Posterior cingulate gyrus (tissue), 11 donors: ENCODE measurements around the gene CYP2U1.
A peak's percentile ranks its signal among the peaks of the same experiment; 100 is the strongest.
"Not testable (repeated sequence)": the region's sequence is repeated elsewhere in the genome, so short reads cannot be mapped to it uniquely, and the experiment has no call there.

ENCODE experiments used
- DNase-seq, 10 donors: peaks; one replicate each; pipeline versions ENCODE4 v3.0.0 to v3.0.0-alpha.2; 2020 to 2021; ENCODE audit warnings: mixed read lengths in 3 of 10
- intact Hi-C: fragments of 100-400 bp; cut with DNase I; formaldehyde crosslinking; loops from one replicate; pipeline ENCODE4 v1.15.1; 2023

The CYP2U1 gene

DNA sequence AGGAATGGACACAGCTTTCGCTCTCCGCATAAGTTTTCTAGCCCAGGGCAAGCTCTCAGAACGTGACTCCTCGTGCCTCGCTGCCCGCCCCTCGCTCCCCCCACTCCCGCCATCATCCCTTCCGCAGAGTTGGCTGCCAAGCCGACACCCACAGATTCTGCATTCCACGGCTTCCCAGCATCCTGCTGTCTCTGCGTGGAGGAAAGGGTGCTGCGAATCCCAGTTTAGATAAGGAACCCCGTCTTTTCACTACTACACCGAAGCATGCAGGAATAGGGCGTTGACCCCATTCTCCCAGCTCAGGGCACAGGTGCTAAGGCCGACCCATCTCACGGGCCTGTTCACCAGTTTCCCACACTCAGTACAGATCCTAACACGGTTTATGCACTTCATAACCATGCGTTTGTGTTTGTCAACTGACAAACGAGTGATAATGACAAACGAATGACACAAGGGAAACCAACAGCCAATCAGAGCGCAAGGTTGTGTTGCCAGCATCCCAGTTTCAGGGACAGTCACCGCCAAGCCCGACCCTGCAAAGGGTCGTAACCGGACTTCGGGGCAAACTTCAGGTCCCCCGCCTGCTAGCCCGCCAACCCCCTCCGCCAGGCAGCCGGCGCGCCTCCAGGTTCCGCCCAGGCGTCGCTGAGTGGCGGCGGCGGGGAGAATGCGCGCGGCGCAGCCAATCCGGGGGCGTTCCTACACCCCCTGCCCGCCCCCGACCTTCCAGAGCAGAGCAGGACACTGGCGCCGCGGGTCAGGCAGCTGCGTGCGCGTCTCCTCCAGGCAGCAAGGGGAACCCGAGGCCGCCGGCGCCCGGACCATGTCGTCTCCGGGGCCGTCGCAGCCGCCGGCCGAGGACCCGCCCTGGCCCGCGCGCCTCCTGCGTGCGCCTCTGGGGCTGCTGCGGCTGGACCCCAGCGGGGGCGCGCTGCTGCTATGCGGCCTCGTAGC lies at the start of gene CYP2U1:
TSS of gene CYP2U1 (plus strand) at position 729 of the 954 bp plus-strand sequence. CDS start at position 824, 95 bp downstream.
- intact Hi-C loops: loop anchor here (1.0 kb wide), 1 partner anchor 58 kb away; the partner anchor contains the start of gene HADH
- peak; percentile 78 to 98 (median 86) for DNase-seq

- intact Hi-C loops: no loop called here
- no peak for DNase-seq
These were observed 45.5 kb upstream of the CYP2U1 start for GRCh38 chr4:107885865-107886264.

- intact Hi-C loops: no loop called here
- no peak for DNase-seq
These were observed 43.1 kb upstream of the CYP2U1 start for GRCh38 chr4:107888237-107888636.

GRCh38 chr4:107890779-107891178 lies 40.6 kb upstream of the CYP2U1 start:
- intact Hi-C loops: no loop called here
- DNase-seq: no peak

GRCh38 chr4:107891299-107891698 lies 40.0 kb upstream of the CYP2U1 start:
- intact Hi-C loops: no loop called here

GRCh38 chr4:107893171-107894137 lies 37.9 kb upstream of the CYP2U1 start:
- no peak for DNase-seq
- intact Hi-C loops: no loop called here

More at GRCh38 chr4:107891299-107891698, 40.0 kb upstream of the CYP2U1 start:
- DNase-seq: no peak

DNA sequence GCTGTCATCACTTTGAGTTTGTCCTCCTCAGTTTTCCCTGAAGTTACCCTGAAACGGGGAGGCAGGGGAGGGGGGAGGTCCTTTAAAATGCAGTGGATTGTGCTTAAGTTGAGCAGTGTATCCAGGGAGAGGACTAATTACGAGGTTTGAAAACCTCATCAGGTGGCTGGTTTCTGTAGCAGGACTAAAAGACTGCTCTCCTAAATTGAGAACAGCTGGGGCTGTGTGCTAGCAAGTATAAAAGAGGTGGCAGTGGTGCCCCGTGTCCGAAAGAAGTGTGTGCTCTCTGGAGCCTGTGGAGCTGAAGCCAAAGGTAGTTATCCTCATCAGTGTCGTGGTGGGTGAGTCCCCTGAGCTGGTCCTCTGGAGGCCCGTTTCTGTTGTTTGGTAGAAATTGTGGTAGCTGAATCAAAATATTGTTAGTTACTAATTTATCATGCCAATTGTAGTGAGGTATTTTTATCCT lies 37.2 kb upstream of the CYP2U1 start:
- DNase-seq: no peak
- intact Hi-C loops: no loop called here

GRCh38 chr4:107896158-107896645 lies 35.1 kb upstream of the CYP2U1 start:
- DNase-seq: no peak
- intact Hi-C loops: no loop called here

DNA sequence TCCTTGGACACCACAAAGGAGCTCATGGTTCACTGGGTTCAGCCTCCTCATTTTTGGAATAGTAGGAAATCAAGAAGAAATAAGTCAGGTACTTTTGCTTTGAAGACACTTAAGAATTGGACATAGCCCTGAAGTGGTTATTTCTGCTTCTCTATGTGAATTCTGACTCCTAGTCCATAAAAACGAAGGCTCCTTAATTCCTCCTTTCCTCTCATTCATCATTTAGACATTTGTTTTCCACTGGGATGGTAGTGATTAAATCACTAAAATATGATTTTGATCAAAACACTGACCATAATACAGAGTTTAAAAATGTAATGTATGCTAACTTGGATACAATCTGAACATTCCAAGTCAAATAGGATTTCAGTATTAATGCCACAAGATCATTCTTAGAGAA lies 34.7 kb upstream of the CYP2U1 start:
- intact Hi-C loops: no loop called here
- no peak for DNase-seq

DNA sequence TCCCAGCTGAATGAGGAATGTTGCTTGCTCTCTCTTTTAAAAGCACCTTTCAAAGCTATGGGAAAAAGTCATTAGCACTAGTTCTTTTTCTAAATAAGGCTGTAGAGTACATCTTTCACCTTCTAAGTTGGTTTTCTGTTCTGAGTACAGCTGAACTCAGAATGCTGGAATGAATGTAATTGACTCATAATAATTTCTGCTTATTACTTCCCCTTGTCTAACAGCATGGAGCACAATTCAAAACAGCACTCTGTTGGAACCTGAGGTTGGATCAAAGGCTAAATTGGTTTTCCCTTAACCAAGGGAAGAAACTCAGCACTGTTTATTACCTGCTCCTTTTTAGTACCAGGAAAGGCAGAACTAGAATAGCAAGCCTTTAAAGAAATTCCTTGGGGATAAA lies 33.5 kb upstream of the CYP2U1 start:
- DNase-seq: no peak
- intact Hi-C loops: no loop called here

- intact Hi-C loops: no loop called here
- DNase-seq: no peak
These were observed 31.3 kb upstream of the CYP2U1 start for GRCh38 chr4:107900067-107900466.

GRCh38 chr4:107900508-107900907 lies 30.8 kb upstream of the CYP2U1 start:
- no peak for DNase-seq
- intact Hi-C loops: no loop called here

- no peak for DNase-seq
- intact Hi-C loops: no loop called here
These were observed 30.0 kb upstream of the CYP2U1 start for GRCh38 chr4:107901213-107901934.

DNA sequence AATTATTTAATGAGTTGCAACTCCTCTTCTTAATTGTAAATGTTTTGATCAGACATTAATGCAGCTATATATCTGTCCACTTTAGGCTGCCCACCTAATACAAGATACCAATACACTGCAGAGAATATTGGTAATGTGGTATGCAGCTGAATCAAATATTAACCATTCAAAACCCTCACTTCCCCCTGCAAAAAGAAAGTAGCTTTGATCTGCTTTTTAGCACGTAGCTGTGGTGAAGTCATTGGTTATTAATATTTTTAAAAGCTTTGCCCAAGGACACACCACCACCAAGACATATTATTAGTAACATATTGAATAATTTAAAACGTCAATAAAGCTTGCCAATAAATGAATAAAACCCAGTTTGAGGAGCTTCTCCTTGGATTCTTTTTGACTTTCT lies 28.6 kb upstream of the CYP2U1 start:
- intact Hi-C loops: no loop called here
- DNase-seq: no peak

GRCh38 chr4:107905082-107905481 lies 26.3 kb upstream of the CYP2U1 start:
- intact Hi-C loops, DNase-seq: not testable (repeated sequence)

DNA sequence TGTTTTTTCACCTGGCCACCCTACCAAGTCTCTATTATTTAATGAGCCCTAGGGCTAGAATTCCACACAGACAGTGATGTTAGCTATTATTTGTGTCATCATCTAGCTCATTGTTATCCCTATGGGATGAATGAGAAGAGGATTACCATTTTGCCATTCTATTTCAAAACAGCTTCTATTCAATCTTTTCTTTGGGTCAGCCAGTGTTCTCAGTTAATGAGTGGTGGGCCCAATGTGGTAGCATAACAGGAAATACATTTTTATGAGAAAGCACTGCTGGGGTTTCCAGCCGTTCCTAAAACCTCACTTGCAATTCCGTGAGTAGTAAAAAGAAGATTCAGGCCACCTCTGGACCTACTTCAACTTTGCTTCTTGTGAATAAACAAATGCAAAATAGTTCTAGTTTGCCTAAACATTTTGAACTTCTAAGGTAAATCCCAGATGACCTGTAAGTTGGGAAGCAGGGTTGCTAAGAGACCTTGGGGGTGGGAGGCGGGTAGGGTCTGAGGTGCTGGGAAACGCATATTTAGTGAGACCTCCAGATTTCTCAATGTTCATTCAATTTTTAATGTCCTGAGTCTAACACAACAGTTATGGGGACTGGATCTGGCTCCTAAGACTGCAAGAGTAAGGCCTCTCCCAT lies 24.8 kb upstream of the CYP2U1 start:
- intact Hi-C loops: no loop called here
- DNase-seq: no peak

DNA sequence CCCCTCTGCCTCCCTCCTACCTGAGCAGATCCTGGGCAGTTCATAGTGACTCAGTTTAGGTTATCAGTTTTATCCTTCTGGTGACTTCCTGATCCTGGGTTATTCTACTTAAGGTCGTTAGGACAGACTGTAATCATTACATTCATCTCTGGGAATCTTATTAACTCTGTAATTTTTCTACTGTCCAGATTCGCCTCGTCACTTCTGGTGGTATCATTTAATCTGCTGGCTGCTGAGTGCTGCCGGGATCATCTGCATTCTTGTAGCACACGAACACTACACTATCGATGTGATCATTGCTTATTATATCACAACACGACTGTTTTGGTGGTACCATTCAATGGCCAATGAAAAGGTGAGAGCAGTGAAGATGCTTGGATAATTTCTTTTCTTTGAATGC lies 23.0 kb upstream of the CYP2U1 start:
- intact Hi-C loops: no loop called here
- DNase-seq: no peak

- intact Hi-C loops: loop anchor here (1.0 kb wide), 1 partner anchor 155 kb away; no protein-coding TSS in a partner anchor
- peak in 1 of 10 donors; percentile 11 for DNase-seq
These were observed 18.0 kb upstream of the CYP2U1 start for GRCh38 chr4:107913283-107913899.

GRCh38 chr4:107915220-107915619 lies 16.1 kb upstream of the CYP2U1 start:
- intact Hi-C loops: no loop called here
- DNase-seq: no peak
